Mucosa of rectum (tissue), 2 donors: Measurements from ENCODE around the gene SCAF4.
A peak's percentile ranks its signal among the peaks of the same experiment; 100 is the strongest.
"Not testable (repeated sequence)": the region's sequence is repeated elsewhere in the genome, so short reads cannot be mapped to it uniquely, and the experiment has no call there.

Experiments
- H3K27ac ChIP-seq, 2 donors: one replicate each; pipeline ENCODE4 v1.7.0; 2013; ENCODE audit warnings: inconsistent platforms in 2 of 2, low read depth in 2 of 2, low read length in 2 of 2
- H3K27me3 ChIP-seq, 2 donors: one replicate each; pipeline ENCODE4 v1.7.0; 2013; ENCODE audit warnings: low read length in 2 of 2; ENCODE audit not compliant: control insufficient read depth in 2 of 2, insufficient read depth in 2 of 2
- H3K36me3 ChIP-seq, 2 donors: one replicate each; pipeline ENCODE4 v1.7.0; 2013; ENCODE audit warnings: low read length in 2 of 2; ENCODE audit not compliant: control insufficient read depth in 2 of 2, insufficient read depth in 2 of 2
- H3K4me1 ChIP-seq, 2 donors: one replicate each; pipeline ENCODE4 v1.7.0; 2013; ENCODE audit warnings: low read length in 2 of 2, mild to moderate bottlenecking in 1 of 2; ENCODE audit not compliant: control insufficient read depth in 2 of 2, insufficient read depth in 2 of 2
- H3K4me3 ChIP-seq, 2 donors: one replicate each; pipeline ENCODE4 v1.7.0; 2013; ENCODE audit warnings: low read length in 2 of 2
- H3K9ac ChIP-seq, 2 donors: one replicate each; pipeline ENCODE4 v1.7.0; 2013; ENCODE audit warnings: low read length in 2 of 2, low read depth in 1 of 2, mild to moderate bottlenecking in 1 of 2
- H3K9me3 ChIP-seq, 2 donors: one replicate each; pipeline ENCODE4 v1.7.0; 2013; ENCODE audit warnings: low read length in 2 of 2; ENCODE audit not compliant: control insufficient read depth in 2 of 2
- donor health status: healthy.
- donor health status: Normal muscosa, but diverticular disease.

SCAF4 gene

GRCh38 chr21:31666445-31667010, 65.4 kb downstream of the SCAF4 start:
- Histone ChIP-seq H3K9me3 (no peaks in the 10 kb centered on the region), H3K27ac (no peak overlapping the region), H3K4me3 (no peak overlapping the region), H3K4me1 (peaks cover 0 to 5% of the 10 kb centered on the region in 2 donors), H3K27me3 (no peaks in the 10 kb centered on the region), H3K9ac (no peak overlapping the region), H3K36me3 (peaks cover 39 to 48% of the 10 kb centered on the region in 2 donors)

GRCh38 chr21:31665869-31666268, 66.0 kb downstream of the SCAF4 start:
- H3K4me3 ChIP-seq, H3K9ac ChIP-seq, H3K4me1 ChIP-seq, H3K9me3 ChIP-seq, H3K27me3 ChIP-seq, H3K27ac ChIP-seq: not testable (repeated sequence)
- H3K36me3 ChIP-seq: peaks cover 37 to 44% of the 10 kb centered on the region in 2 donors

- Histone ChIP-seq H3K36me3 (peaks cover 33 to 44% of the 10 kb centered on the region in 2 donors), H3K9ac (no peak overlapping the region), H3K4me1 (peaks cover 5 to 9% of the 10 kb centered on the region in 2 donors), H3K27me3 (no peaks in the 10 kb centered on the region), H3K4me3 (no peak overlapping the region), H3K27ac (no peak overlapping the region), H3K9me3 (no peaks in the 10 kb centered on the region)
Observed at GRCh38 chr21:31665397-31665796, 66.5 kb downstream of the SCAF4 start.

GRCh38 chr21:31663584-31664249, 68.2 kb downstream of the SCAF4 start:
- Histone ChIP-seq H3K27me3 (no peaks in the 10 kb centered on the region), H3K4me3 (no peak overlapping the region), H3K36me3 (peaks cover 29 to 31% of the 10 kb centered on the region in 2 donors), H3K9me3 (no peaks in the 10 kb centered on the region), H3K4me1 (peaks cover 10 to 14% of the 10 kb centered on the region in 2 donors), H3K27ac (no peak overlapping the region), H3K9ac (no peak overlapping the region)

- Histone ChIP-seq H3K36me3 (peaks cover 9 to 12% of the 10 kb centered on the region in 2 donors), H3K27ac (peak overlapping the region in 1 of 2 donors; percentile 91), H3K4me1 (peaks cover 20 to 24% of the 10 kb centered on the region in 2 donors), H3K9ac (peak overlapping the region; percentile 66 to 79), H3K27me3 (no peaks in the 10 kb centered on the region), H3K4me3 (peak overlapping the region; percentile 80 to 92), H3K9me3 (no peaks in the 10 kb centered on the region)
Observed at GRCh38 chr21:31660591-31660990, 71.3 kb downstream of the SCAF4 start.

GRCh38 chr21:31660259-31660565, 71.7 kb downstream of the SCAF4 start:
- Histone ChIP-seq H3K9me3 (no peaks in the 10 kb centered on the region), H3K27me3 (no peaks in the 10 kb centered on the region), H3K4me3 (peak overlapping the region; percentile 80 to 92), H3K27ac (peak overlapping the region; percentile 67 to 91), H3K9ac (peak overlapping the region; percentile 66 to 79), H3K4me1 (peaks cover 20 to 24% of the 10 kb centered on the region in 2 donors), H3K36me3 (peaks cover 9% of the 10 kb centered on the region in 2 donors)

GRCh38 chr21:31659536-31660258, 72.2 kb downstream of the SCAF4 start, which contains the start of gene SOD1:
TSS of gene SOD1 (plus strand) at chr21:31659693. CDS start at chr21:31659770, 77 bp downstream.
- Histone ChIP-seq H3K4me1 (peaks cover 20 to 24% of the 10 kb centered on the region in 2 donors), H3K9ac (peak within 1 kb of the TSS; percentile 75 to 79), H3K9me3 (no peaks in the 10 kb centered on the region), H3K4me3 (peak within 1 kb of the TSS; percentile 80 to 92), H3K27ac (peak within 1 kb of the TSS; percentile 91), H3K27me3 (no peaks in the 10 kb centered on the region), H3K36me3 (peaks cover 9% of the 10 kb centered on the region in 2 donors)

- Histone ChIP-seq H3K27ac (peak overlapping the region; percentile 91), H3K4me3 (peak overlapping the region; percentile 80 to 92), H3K27me3 (no peaks in the 10 kb centered on the region), H3K9ac (peak overlapping the region; percentile 41 to 79), H3K36me3 (peaks cover 7 to 9% of the 10 kb centered on the region in 2 donors), H3K4me1 (peaks cover 20 to 24% of the 10 kb centered on the region in 2 donors), H3K9me3 (no peaks in the 10 kb centered on the region)
Observed at GRCh38 chr21:31659286-31659535, 72.7 kb downstream of the SCAF4 start.

GRCh38 chr21:31658053-31658452, 73.9 kb downstream of the SCAF4 start:
- no peaks in the 10 kb centered on the region for H3K9me3 ChIP-seq
- H3K27me3 ChIP-seq: no peaks in the 10 kb centered on the region
- H3K9ac ChIP-seq: no peak overlapping the region
- H3K27ac ChIP-seq: peak overlapping the region; percentile 69 to 91
- H3K4me1 ChIP-seq: peaks cover 20 to 24% of the 10 kb centered on the region in 2 donors
- peak overlapping the region; percentile 15 to 39 for H3K4me3 ChIP-seq
- H3K36me3 ChIP-seq: peaks cover 0 to 3% of the 10 kb centered on the region in 2 donors
